IMR-90 (cell line): Measurements from ENCODE around the gene ZNF548. TPM values are rescaled to one million over a fixed set of nuclear protein-coding genes. Genes with fewer than 3 reads are reported as not detected.
A peak's percentile ranks its signal among the peaks of the same experiment; 100 is the strongest.

Source experiments
- ATAC-seq: fragments of 200-7000 bp; cut with Tn5 transposase; 2 replicates; pipeline ENCODE4 v1.9.1; 2020; ENCODE audit warnings: low read depth, mild to moderate bottlenecking, moderate library complexity
- BruUV-seq: library from RNA; stranded (reverse); fragments of 400-500 nt; replicated peaks from 2 replicates; lab custom pipeline; 2021; lab: Mats Ljungman, UMichigan
- CTCF ChIA-PET: fragments of 300-600 bp; formaldehyde crosslinking; extraction: SDS; loops from one replicate; lab custom pipeline; 2021; ENCODE audit warnings: antibody characterized with exemption; lab: Yijun Ruan, JAX
- POLR2A ChIA-PET: fragments of 300-600 bp; sonication (Branson Sonifier 250); formaldehyde crosslinking; loops from one replicate; lab custom pipeline; 2022; ENCODE audit warnings: antibody characterized with exemption; ENCODE audit not compliant: unreplicated experiment; lab: Charles Lee
- DNase-seq: peaks from one replicate; pipeline ENCODE4 v3.0.0; 2013
- H2AFZ ChIP-seq: replicated peaks from 2 replicates; pipeline ENCODE3; 2013; ENCODE audit warnings: low read length, mild to moderate bottlenecking; ENCODE audit not compliant: poor library complexity
- H2AK5ac ChIP-seq: 2 replicates; pipeline ENCODE4 v1.6.1; 2013; ENCODE audit warnings: low read depth, low read length, inconsistent platforms
- H2AK9ac ChIP-seq: replicated peaks from 2 replicates; pipeline ENCODE3; 2013; ENCODE audit warnings: mild to moderate bottlenecking, low read depth, low read length, moderate library complexity; ENCODE audit not compliant: poor library complexity
- H2BK120ac ChIP-seq: 2 replicates; pipeline ENCODE4 v1.6.1; 2013; ENCODE audit warnings: low read depth, low read length, inconsistent platforms
- H2BK15ac ChIP-seq: 3 replicates; pipeline ENCODE4 v1.6.1; 2013; ENCODE audit warnings: low read depth, low read length, inconsistent platforms
- H2BK20ac ChIP-seq: 2 replicates; pipeline ENCODE4 v1.6.1; 2013; ENCODE audit warnings: low read depth, mild to moderate bottlenecking, inconsistent platforms, low read length, moderate library complexity
- H2BK5ac ChIP-seq: 2 replicates; pipeline ENCODE4 v1.6.1; 2013; ENCODE audit warnings: mild to moderate bottlenecking, low read depth, low read length, inconsistent platforms; ENCODE audit not compliant: poor library complexity, severe bottlenecking
- H3K14ac ChIP-seq: replicated peaks from 2 replicates; pipeline ENCODE4 v1.6.1; 2013; ENCODE audit warnings: low read depth, low read length, inconsistent platforms
- H3K18ac ChIP-seq: 2 replicates; pipeline ENCODE4 v1.6.1; 2013; ENCODE audit warnings: low read depth, low read length, control low read depth
- H3K23ac ChIP-seq: 2 replicates; pipeline ENCODE4 v1.6.1; 2013; ENCODE audit warnings: low read depth, low read length, inconsistent platforms
- H3K27ac ChIP-seq: 2 replicates; pipeline ENCODE4 v1.5.1; 2013; ENCODE audit warnings: mild to moderate bottlenecking, control low read depth, low read length; ENCODE audit not compliant: insufficient read depth
- H3K27me3 ChIP-seq: 2 replicates; pipeline ENCODE4 v1.6.1; 2013; ENCODE audit warnings: low read length; ENCODE audit not compliant: control insufficient read depth, insufficient read depth
- H3K36me3 ChIP-seq: 2 replicates; pipeline ENCODE4 v1.6.1; 2013; ENCODE audit warnings: low read length, mixed read lengths; ENCODE audit not compliant: control insufficient read depth, insufficient read depth
- H3K4ac ChIP-seq: 2 replicates; pipeline ENCODE4 v1.6.1; 2013; ENCODE audit warnings: low read depth, low read length, inconsistent platforms
- H3K4me1 ChIP-seq: 2 replicates; pipeline ENCODE4 v1.6.1; 2013; ENCODE audit warnings: low read length, mixed read lengths; ENCODE audit not compliant: control insufficient read depth, insufficient read depth
- H3K4me2 ChIP-seq: 2 replicates; pipeline ENCODE4 v1.6.1; 2013; ENCODE audit warnings: low read depth, mild to moderate bottlenecking, control low read depth, low read length, moderate library complexity
- H3K4me3 ChIP-seq: 2 replicates; pipeline ENCODE4 v1.5.1; 2013; ENCODE audit warnings: low read depth, mild to moderate bottlenecking, control low read depth, low read length, moderate library complexity; ENCODE audit not compliant: insufficient read depth
- H3K56ac ChIP-seq: 2 replicates; pipeline ENCODE4 v1.6.1; 2013; ENCODE audit warnings: low read length, inconsistent platforms; ENCODE audit not compliant: insufficient read depth; ENCODE audit errors: extremely low read depth
- H3K79me1 ChIP-seq, 2 experiments: 2 replicates each; pipeline ENCODE4 v1.6.1; 2013; ENCODE audit warnings: low read length in 2 of 2, inconsistent platforms in 1 of 2, low read depth in 1 of 2
- H3K9ac ChIP-seq: 2 replicates; pipeline ENCODE4 v1.6.1; 2013; ENCODE audit warnings: low read depth, low read length, control low read depth
- H3K9me1 ChIP-seq: 2 replicates; pipeline ENCODE4 v1.6.1; 2013; ENCODE audit warnings: low read length, inconsistent platforms; ENCODE audit not compliant: insufficient read depth
- H3K9me3 ChIP-seq: 2 replicates; pipeline ENCODE4 v1.6.1; 2013; ENCODE audit warnings: low read length; ENCODE audit not compliant: control insufficient read depth, insufficient read depth
- H4K20me1 ChIP-seq: 2 replicates; pipeline ENCODE4 v1.6.1; 2013; ENCODE audit warnings: low read length, inconsistent platforms; ENCODE audit not compliant: insufficient read depth
- H4K5ac ChIP-seq: 2 replicates; pipeline ENCODE4 v1.6.1; 2013; ENCODE audit warnings: mild to moderate bottlenecking, low read depth, low read length, control low read depth
- H4K8ac ChIP-seq, 2 experiments: 2 replicates each; pipeline ENCODE4 v1.6.1; 2013; ENCODE audit warnings: low read depth in 2 of 2, low read length in 2 of 2, control low read depth in 1 of 2, inconsistent platforms in 1 of 2
- H4K91ac ChIP-seq: 2 replicates; pipeline ENCODE4 v1.6.1; 2013; ENCODE audit warnings: low read depth, low read length, inconsistent platforms; ENCODE audit not compliant: insufficient read depth
- BHLHE40 ChIP-seq: fragments of 150-350 bp; IDR thresholded peaks from 2 replicates; pipeline ENCODE4 v1.6.1; 2016; ENCODE audit warnings: mild to moderate bottlenecking, low read depth, low read length
- CEBPB ChIP-seq: IDR thresholded peaks from 2 replicates; pipeline ENCODE4 v1.6.1; 2012; ENCODE audit warnings: low read depth, low read length, improper control_type of control experiment
- CHD1 ChIP-seq: IDR thresholded peaks from 2 replicates; pipeline ENCODE4 v1.6.1; 2012; ENCODE audit warnings: low read depth, low read length, improper control_type of control experiment
- CTCF ChIP-seq: conservative IDR thresholded peaks from 2 replicates; pipeline ENCODE4 v1.5.1; 2012; ENCODE audit warnings: mild to moderate bottlenecking, low read depth, low read length, improper control_type of control experiment
- ELK1 ChIP-seq: fragments of 150-350 bp; IDR thresholded peaks from 2 replicates; pipeline ENCODE4 v1.6.1; 2016; ENCODE audit warnings: low read depth, mild to moderate bottlenecking, low read length, moderate library complexity, borderline replicate concordance
- FOS ChIP-seq: fragments of 150-350 bp; IDR thresholded peaks from 2 replicates; pipeline ENCODE4 v1.6.1; 2016; ENCODE audit warnings: low read depth, low read length
- MAZ ChIP-seq: IDR thresholded peaks from 2 replicates; pipeline ENCODE4 v1.6.1; 2012; ENCODE audit warnings: low read depth, mild to moderate bottlenecking, low read length, improper control_type of control experiment, moderate library complexity, borderline replicate concordance
- MXI1 ChIP-seq: IDR thresholded peaks from 2 replicates; pipeline ENCODE4 v1.6.1; 2012; ENCODE audit warnings: low read depth, mild to moderate bottlenecking, low read length, moderate library complexity, borderline replicate concordance
- RAD21 ChIP-seq: IDR thresholded peaks from 2 replicates; pipeline ENCODE4 v1.6.1; 2012; ENCODE audit warnings: low read length, improper control_type of control experiment
- RFX5 ChIP-seq: IDR thresholded peaks from 2 replicates; pipeline ENCODE4 v1.8.0; 2012; ENCODE audit warnings: low read depth, mild to moderate bottlenecking, low read length, moderate library complexity
- SMC3 ChIP-seq: fragments of 150-350 bp; IDR thresholded peaks from 2 replicates; pipeline ENCODE4 v1.6.1; 2016; ENCODE audit warnings: low read depth, mild to moderate bottlenecking, antibody characterized with exemption, low read length, moderate library complexity
- USF2 ChIP-seq: fragments of 150-350 bp; IDR thresholded peaks from 2 replicates; pipeline ENCODE4 v1.6.1; 2017; ENCODE audit warnings: mild to moderate bottlenecking, antibody characterized with exemption, low read length, low read depth
- WGBS, 2 experiments: methylation state at CpG; one replicate each; pipeline versions ENCODE4 v1.1.5 to v1.1.7; 2013; ENCODE audit warnings: missing lambda C conversion rate in 2 of 2; ENCODE audit not compliant: insufficient read length in 1 of 2; ENCODE audit errors: extremely low coverage in 2 of 2; 5-methylcytosine and 5-hydroxymethylcytosine counted together
- dilution Hi-C: fragments of 300-500 bp; cut with HindIII; formaldehyde crosslinking; loops from one replicate; pipeline ENCODE4 v1.14.3; 2018; ENCODE audit warnings: low sequenced_read_pairs; ENCODE audit not compliant: unreplicated experiment
- in situ Hi-C: fragments of 300-500 bp; cut with MboI; formaldehyde crosslinking; loops from 3 replicates; pipeline ENCODE4 v1.14.3; 2019; ENCODE audit warnings: low sequenced_read_pairs, inconsistent platforms, mixed read lengths
- intact Hi-C: fragments of 100-400 bp; cut with micrococcal nuclease; formaldehyde crosslinking; loops from 2 replicates; pipeline ENCODE4 v1.10.0; 2022
- polyA plus RNA-seq, 3 experiments: library from polyadenylated mRNA; depleted of rRNA; stranded (reverse); fragments of >200 nt; gene quantifications; 2 replicates each; pipeline ENCODE4 v1.2.3, GENCODE V29; 2012; ENCODE audit warnings: low replicate concordance in 1 of 3
- total RNA-seq: library from RNA; depleted of rRNA; stranded (reverse); fragments of >200 nt; gene quantifications from 2 replicates; pipeline ENCODE4 v1.2.3, GENCODE V29; 2012

Gene ZNF548
- total and polyA plus RNA-seq, 2 of the 4 experiments (the other 2 are of a cell fraction): 7.5 to 24.2 TPM

- ChIA-PET POLR2A (no interaction called here), CTCF (no interaction called here)
- H3K9ac ChIP-seq: no peak overlapping the region
- BruUV-seq: no TSS peak
- ATAC-seq: no peak
- H3K4ac ChIP-seq: no peak overlapping the region
- dilution Hi-C loops: no loop called here
- H2BK15ac ChIP-seq: no peak overlapping the region
- H2AFZ ChIP-seq: no peak overlapping the region
- no peak overlapping the region for H3K4me3 ChIP-seq
- no peak overlapping the region for H3K56ac ChIP-seq
- intact Hi-C loops: no loop called here
- H2BK20ac ChIP-seq: no peak overlapping the region
- H3K4me2 ChIP-seq: no peak overlapping the region
- no peak for TF ChIP-seq CTCF
- no peak for TF ChIP-seq BHLHE40
- no peak for TF ChIP-seq MAZ
- TF ChIP-seq RAD21: no peak
- no peak for TF ChIP-seq ELK1
- TF ChIP-seq USF2: no peak
- TF ChIP-seq CHD1: no peak
- no peak for TF ChIP-seq CEBPB
- TF ChIP-seq FOS: no peak
- TF ChIP-seq SMC3: no peak
- TF ChIP-seq MXI1: no peak
- TF ChIP-seq RFX5: no peak
- H2BK5ac ChIP-seq: no peak overlapping the region
- H4K91ac ChIP-seq: no peak overlapping the region
- in situ Hi-C loops: no loop called here
- peaks cover 11% of the 10 kb centered on the region; the same call in 1 of the 2 replicates for H3K9me1 ChIP-seq
- H4K5ac ChIP-seq: no peak overlapping the region
- H3K9me3 ChIP-seq: no peaks in the 10 kb centered on the region
- DNase-seq: peak; percentile 55
- H3K27me3 ChIP-seq: no peaks in the 10 kb centered on the region
- no peak overlapping the region for H2AK9ac ChIP-seq
- H3K27ac ChIP-seq: no peak overlapping the region
- no peak overlapping the region for H2AK5ac ChIP-seq
- no peak overlapping the region for H2BK120ac ChIP-seq
- peaks cover 4% of the 10 kb centered on the region; the same call in 1 of the 2 replicates for H3K4me1 ChIP-seq
- no peak overlapping the region; a peak in 1 of 4 replicates for H4K8ac ChIP-seq
- H3K79me1 ChIP-seq: peaks cover 8 to 24% of the 10 kb centered on the region in 2 experiments; a peak in 3 of 4 replicates
- 0 out of 2 replicates have a peak overlapping the region, but pooled peaks have one; percentile 69 for H3K14ac ChIP-seq
- 0 out of 2 replicates have a peak, but pooled peaks cover 9% of the 10 kb centered on the region for H4K20me1 ChIP-seq
- H3K18ac ChIP-seq: no peak overlapping the region
- H3K36me3 ChIP-seq: 0 out of 2 replicates have a peak, but pooled peaks cover 2% of the 10 kb centered on the region
- WGBS, 2 experiments: no CpG with 5 or more reads among the region's 3 CpGs
- H3K23ac ChIP-seq: no peak overlapping the region
Measured at GRCh38 chr19:57348136-57348535, 41.5 kb upstream of the ZNF548 start.
